HepG2 (cell line): Measurements from ENCODE around the gene HDAC10. TPM values are rescaled to one million over a fixed set of nuclear protein-coding genes. Genes with fewer than 3 reads are reported as not detected.
A peak's percentile ranks its signal among the peaks of the same experiment; 100 is the strongest.

Experiments used
- AFF4 ChIP-seq: sonication (generic); formaldehyde crosslinking; IDR thresholded peaks from 2 replicates; pipeline ENCODE4 v1.4.0; 2020; ENCODE audit warnings: missing genetic modification reagents
- AGO2 ChIP-seq: fragments of 200-400 bp; formaldehyde crosslinking; optimal IDR thresholded peaks from 2 replicates; pipeline ENCODE3; 2017; ENCODE audit warnings: mild to moderate bottlenecking, low read depth, low read length, moderate library complexity
- GPBP1L1 ChIP-seq: sonication (generic); formaldehyde crosslinking; IDR thresholded peaks from 2 replicates; pipeline ENCODE4 v1.5.0; 2020; ENCODE audit warnings: mild to moderate bottlenecking, missing genetic modification reagents
- HMG20A ChIP-seq: IDR thresholded peaks from 2 replicates; pipeline ENCODE4 v1.6.1; 2016; ENCODE audit warnings: borderline replicate concordance
- MXD4 ChIP-seq: IDR thresholded peaks from 2 replicates; pipeline ENCODE4 v1.6.1; 2016; ENCODE audit warnings: mild to moderate bottlenecking, missing biosample characterization, missing genetic modification reagents
- MYPOP ChIP-seq: sonication (generic); formaldehyde crosslinking; IDR thresholded peaks from 2 replicates; pipeline ENCODE4 v1.8.1; 2023; ENCODE audit warnings: mild to moderate bottlenecking, moderate library complexity, missing genetic modification reagents
- NONO ChIP-seq, 2 experiments: fragments of 450-650 bp in 1 of 2; sonication (generic) in 1 of 2; formaldehyde crosslinking in 1 of 2; IDR thresholded peaks in 1 of 2; conservative IDR thresholded peaks in 1 of 2; 2 replicates each; pipeline versions ENCODE4 v1.6.1 to v1.8.0; 2017 to 2022; ENCODE audit warnings: mild to moderate bottlenecking in 1 of 2, missing genetic modification reagents in 1 of 2, moderate library complexity in 1 of 2
- NRL ChIP-seq: sonication (generic); formaldehyde crosslinking; IDR thresholded peaks from 2 replicates; pipeline ENCODE4 v1.5.0; 2020; ENCODE audit warnings: missing genetic modification reagents, mild to moderate bottlenecking, moderate library complexity, borderline replicate concordance
- SAFB2 ChIP-seq: sonication (generic); formaldehyde crosslinking; IDR thresholded peaks from 2 replicates; pipeline ENCODE4 v1.5.1; 2020; ENCODE audit warnings: missing genetic modification reagents, low read depth, mild to moderate bottlenecking, borderline replicate concordance
- SRY ChIP-seq: sonication (generic); formaldehyde crosslinking; IDR thresholded peaks from 2 replicates; pipeline ENCODE4 v1.8.0; 2022; ENCODE audit warnings: mild to moderate bottlenecking, missing genetic modification reagents
- ZNF101 ChIP-seq: sonication (generic); formaldehyde crosslinking; IDR thresholded peaks from 2 replicates; pipeline ENCODE4 v1.4.0; 2020; ENCODE audit warnings: mild to moderate bottlenecking, low read depth, missing genetic modification reagents, borderline replicate concordance
- ZNF280B ChIP-seq: sonication (generic); formaldehyde crosslinking; IDR thresholded peaks from 2 replicates; pipeline ENCODE4 v1.5.0; 2020; ENCODE audit warnings: missing genetic modification reagents, mild to moderate bottlenecking, borderline replicate concordance
- ZNF460 ChIP-seq: sonication (generic); formaldehyde crosslinking; IDR thresholded peaks from 2 replicates; pipeline ENCODE4 v1.5.1; 2020; ENCODE audit warnings: missing genetic modification reagents, mild to moderate bottlenecking, borderline replicate concordance
- ZNF468 ChIP-seq: sonication (generic); formaldehyde crosslinking; IDR thresholded peaks from 2 replicates; pipeline ENCODE4 v1.8.0; 2022; ENCODE audit warnings: mild to moderate bottlenecking, moderate library complexity, missing genetic modification reagents
- ZNF616 ChIP-seq: sonication (generic); formaldehyde crosslinking; IDR thresholded peaks from 2 replicates; pipeline ENCODE4 v1.5.0; 2020; ENCODE audit warnings: low read depth, mild to moderate bottlenecking, missing genetic modification reagents
- ZNF710 ChIP-seq: sonication (generic); formaldehyde crosslinking; IDR thresholded peaks from 2 replicates; pipeline ENCODE4 v1.5.0; 2020; ENCODE audit warnings: mild to moderate bottlenecking, missing genetic modification reagents, borderline replicate concordance
- ZNF724P ChIP-seq: sonication (generic); formaldehyde crosslinking; IDR thresholded peaks from 2 replicates; pipeline ENCODE4 v1.8.0; 2022; ENCODE audit warnings: missing genetic modification reagents, borderline replicate concordance
- polyA plus RNA-seq, 8 experiments: library from polyadenylated mRNA; depleted of rRNA in 3 of 8; stranded (reverse) in 7 of 8; unstranded in 1 of 8; fragments of >200 nt; fragmentation: Illumina TruSeq in 4 of 8; extraction: Trizol in 4 of 8; gene quantifications; 2 replicates each; pipeline versions ENCODE4 v1.2.1 to v1.2.3, GENCODE V29; 2011 to 2016; ENCODE audit warnings: low read depth in 4 of 8, missing spikeins in 1 of 8, mixed read lengths in 1 of 8; ENCODE audit not compliant: insufficient read depth in 1 of 8
- total RNA-seq, 5 experiments: library from RNA; depleted of rRNA; stranded (reverse); fragments of >200 nt; fragmentation: Illumina TruSeq; extraction: Trizol; gene quantifications; 2 replicates each; pipeline ENCODE4 v1.2.3, GENCODE V29; 2016; ENCODE audit warnings: low read depth in 1 of 5

The HDAC10 gene
- total and polyA plus RNA-seq, 2 of the 13 experiments (the other 11 are each of a cell fraction or from before 2014, with no cell fraction given), result 13.9 to 14.9 TPM

- TF ChIP-seq ZNF710, result 0 out of 2 replicates have a peak, but pooled peaks have one; percentile 2
- TF ChIP-seq ZNF101 (CRISPR knock-in tag), result no peak
- no peak for TF ChIP-seq MYPOP (CRISPR knock-in tag)
- TF ChIP-seq ZNF468 (CRISPR knock-in tag), result no peak
- no peak for TF ChIP-seq ZNF280B (CRISPR knock-in tag)
- TF ChIP-seq NRL (CRISPR knock-in tag), result 0 out of 2 replicates have a peak, but pooled peaks have one; percentile 30
- no peak for TF ChIP-seq NONO (IDR thresholded peaks at IDR 0.05)
- TF ChIP-seq NONO (CRISPR knock-in tag; conservative IDR thresholded peaks at IDR 0.05), result no peak
- TF ChIP-seq HMG20A (CRISPR knock-in tag), result no peak
- peak; percentile 83 for TF ChIP-seq AGO2
- no peak for TF ChIP-seq AFF4 (CRISPR knock-in tag)
- no peak for TF ChIP-seq ZNF616 (CRISPR knock-in tag)
- no peak for TF ChIP-seq MXD4 (CRISPR knock-in tag)
- no peak for TF ChIP-seq SAFB2 (CRISPR knock-in tag)
- TF ChIP-seq ZNF460 (CRISPR knock-in tag), result no peak
- no peak for TF ChIP-seq GPBP1L1
- no peak for TF ChIP-seq ZNF724P (CRISPR knock-in tag)
- TF ChIP-seq SRY (CRISPR knock-in tag), result no peak
These were observed 1.5 kb downstream of the HDAC10 start (continued) for GRCh38 chr22:50249341-50250248.
